Measurements from ENCODE around the gene PAQR7. TPM values are rescaled to one million over a fixed set of nuclear protein-coding genes. Genes with fewer than 3 reads are reported as not detected.

PAQR7 gene
- total RNA-seq, 3 donors from 2014 or later (not counting 1 experiment from before 2014, with no cell fraction given): 2.9 to 3.6 (median 3.0) TPM

DNA sequence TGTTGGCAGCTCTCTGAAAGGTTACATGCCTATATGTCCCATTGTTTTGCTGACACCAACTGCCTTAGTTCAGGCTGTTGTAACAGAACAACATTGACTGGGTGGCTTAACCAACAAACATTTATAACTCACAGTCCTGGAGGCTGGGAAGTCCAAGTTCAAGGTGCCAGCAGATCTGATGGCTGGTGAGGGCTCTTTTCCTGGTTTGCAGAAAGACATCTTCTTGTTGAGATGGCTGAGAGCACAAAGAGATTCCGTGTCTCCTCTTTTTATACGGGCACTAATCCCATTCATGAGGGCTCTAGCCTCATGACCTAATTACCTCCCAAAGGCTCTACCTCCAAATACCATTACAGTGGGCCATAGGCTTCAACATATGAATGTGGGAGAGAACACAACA lies 41.0 kb upstream of the PAQR7 start:
- Histone ChIP-seq H3K27me3 (ENCODE audit: control insufficient read depth, insufficient read depth, low read length) (no peaks in the 10 kb centered on the region), H3K4me1 (ENCODE audit: control insufficient read depth, insufficient read depth, low read length) (peaks cover 15% of the 10 kb centered on the region), H3K27ac (ENCODE audit: low read length) (no peak overlapping the region), H3K9me3 (ENCODE audit: control insufficient read depth, insufficient read depth, low read length) (no peaks in the 10 kb centered on the region), H3K4me3 (ENCODE audit: low read length) (no peak overlapping the region), H3K36me3 (ENCODE audit: control insufficient read depth, insufficient read depth, low read length) (no peaks in the 10 kb centered on the region)
- intact Hi-C loops (cut with micrococcal nuclease): no loop called here
- no peak for ATAC-seq
- Mint-ChIP-seq H3K4me1 (peaks cover 20 to 30% of the 10 kb centered on the region in 2 donors), H3K27ac (no peak overlapping the region), H3K36me3 (no peaks in the 10 kb centered on the region), H3K9me3 (no peaks in the 10 kb centered on the region), H3K4me3 (no peak overlapping the region), H3K27me3 (ENCODE audit: low read depth in 2 of 2) (no peaks in the 10 kb centered on the region)
- WGBS (ENCODE audit: insufficient coverage): 100% methylated on average over 2 of the region's 2 CpGs
- TF ChIP-seq, protein P1, sequence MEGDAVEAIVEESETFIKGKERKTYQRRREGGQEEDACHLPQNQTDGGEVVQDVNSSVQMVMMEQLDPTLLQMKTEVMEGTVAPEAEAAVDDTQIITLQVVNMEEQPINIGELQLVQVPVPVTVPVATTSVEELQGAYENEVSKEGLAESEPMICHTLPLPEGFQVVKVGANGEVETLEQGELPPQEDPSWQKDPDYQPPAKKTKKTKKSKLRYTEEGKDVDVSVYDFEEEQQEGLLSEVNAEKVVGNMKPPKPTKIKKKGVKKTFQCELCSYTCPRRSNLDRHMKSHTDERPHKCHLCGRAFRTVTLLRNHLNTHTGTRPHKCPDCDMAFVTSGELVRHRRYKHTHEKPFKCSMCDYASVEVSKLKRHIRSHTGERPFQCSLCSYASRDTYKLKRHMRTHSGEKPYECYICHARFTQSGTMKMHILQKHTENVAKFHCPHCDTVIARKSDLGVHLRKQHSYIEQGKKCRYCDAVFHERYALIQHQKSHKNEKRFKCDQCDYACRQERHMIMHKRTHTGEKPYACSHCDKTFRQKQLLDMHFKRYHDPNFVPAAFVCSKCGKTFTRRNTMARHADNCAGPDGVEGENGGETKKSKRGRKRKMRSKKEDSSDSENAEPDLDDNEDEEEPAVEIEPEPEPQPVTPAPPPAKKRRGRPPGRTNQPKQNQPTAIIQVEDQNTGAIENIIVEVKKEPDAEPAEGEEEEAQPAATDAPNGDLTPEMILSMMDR (IDR thresholded peaks at IDR 0.05): no peak
- DNase-seq: no peak

DNA sequence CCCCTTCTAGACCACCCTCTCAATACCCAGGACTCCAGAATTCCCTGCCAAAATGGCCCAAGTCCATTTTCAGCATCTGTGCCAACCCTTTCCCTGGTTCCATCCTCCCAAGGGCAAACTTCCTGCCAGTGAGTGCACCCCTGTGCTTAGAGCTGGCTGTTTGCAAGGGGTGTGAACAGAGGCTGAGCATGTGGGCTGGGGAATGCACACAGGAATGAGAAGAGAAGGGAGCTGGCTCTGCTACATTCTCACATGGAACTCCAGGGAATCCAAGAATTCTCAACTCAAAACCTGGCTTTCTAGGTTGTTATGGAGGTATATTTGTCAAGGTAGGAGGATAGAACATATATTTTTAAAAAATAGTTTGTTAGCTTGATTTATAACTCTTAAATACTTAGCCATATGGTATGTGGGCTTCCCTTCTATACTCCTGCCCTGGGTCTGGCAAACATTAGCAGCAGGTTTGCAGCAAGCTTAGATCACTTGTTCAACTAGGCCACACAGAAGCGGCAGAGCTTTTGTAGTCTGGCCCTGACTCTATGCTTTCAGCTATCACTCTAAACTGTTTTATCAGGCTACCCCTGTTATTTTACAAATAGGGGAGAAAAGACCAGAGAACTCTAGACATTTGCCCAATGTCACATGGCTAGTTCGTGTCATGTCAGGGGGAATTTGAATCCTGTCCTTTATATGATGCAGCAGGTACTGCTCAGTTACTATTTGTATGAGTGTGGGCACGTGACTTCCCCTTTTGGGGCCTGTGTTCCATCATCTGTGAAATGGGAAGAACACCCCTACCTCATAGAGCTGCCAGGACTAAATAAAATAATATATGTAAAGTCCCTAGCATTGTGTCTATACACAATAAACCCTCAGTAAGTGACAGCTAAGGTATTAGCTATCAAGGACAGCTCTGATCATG lies 38.8 kb upstream of the PAQR7 start:
- Histone ChIP-seq H3K9me3 (ENCODE audit: control insufficient read depth, insufficient read depth, low read length) (no peaks in the 10 kb centered on the region), H3K4me3 (ENCODE audit: low read length) (no peak overlapping the region), H3K36me3 (ENCODE audit: control insufficient read depth, insufficient read depth, low read length) (no peaks in the 10 kb centered on the region), H3K27me3 (ENCODE audit: control insufficient read depth, insufficient read depth, low read length) (no peaks in the 10 kb centered on the region), H3K4me1 (ENCODE audit: control insufficient read depth, insufficient read depth, low read length) (peaks cover 15% of the 10 kb centered on the region), H3K27ac (ENCODE audit: low read length) (no peak overlapping the region)
- Mint-ChIP-seq H3K4me1 (peaks cover 14 to 22% of the 10 kb centered on the region in 2 donors), H3K9me3 (no peaks in the 10 kb centered on the region), H3K4me3 (no peak overlapping the region), H3K36me3 (no peaks in the 10 kb centered on the region), H3K27ac (no peak overlapping the region), H3K27me3 (ENCODE audit: low read depth in 2 of 2) (no peaks in the 10 kb centered on the region)
- 88% methylated on average over 2 of the region's 3 CpGs for WGBS (ENCODE audit: insufficient coverage)
- TF ChIP-seq, protein P1 (IDR thresholded peaks at IDR 0.05): no peak
- no peak for ATAC-seq
- intact Hi-C loops (cut with micrococcal nuclease): no loop called here
- DNase-seq: no peak

DNA sequence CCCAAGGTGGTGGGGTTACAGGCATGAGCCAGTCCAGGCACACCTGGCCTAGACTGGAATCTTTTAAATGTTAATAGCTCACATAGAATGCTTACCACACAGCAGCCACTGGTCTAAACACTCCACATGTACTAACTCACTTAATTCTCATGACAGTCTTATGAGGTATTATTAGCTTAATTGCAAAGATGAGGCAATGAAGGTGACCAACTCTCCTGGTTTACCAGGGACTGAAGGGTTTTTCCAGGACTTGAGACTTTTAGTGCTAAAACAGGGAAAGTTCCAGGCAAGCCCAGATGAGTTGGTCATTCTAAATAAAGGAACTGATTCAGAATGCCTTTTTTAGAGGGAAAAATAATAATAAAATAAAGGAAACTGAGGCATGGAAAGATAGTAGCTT lies 37.7 kb upstream of the PAQR7 start:
- Mint-ChIP-seq H3K4me1 (peaks cover 13 to 16% of the 10 kb centered on the region in 2 donors), H3K4me3 (no peak overlapping the region)
- no peak overlapping the region for H3K27ac ChIP-seq (ENCODE audit: low read length)

More for the DNA sequence above, 37.7 kb upstream of the PAQR7 start:
- H3K4me1 ChIP-seq (ENCODE audit: control insufficient read depth, insufficient read depth, low read length): peaks cover 8% of the 10 kb centered on the region
- H3K27ac Mint-ChIP-seq: no peak overlapping the region
- no peaks in the 10 kb centered on the region for H3K9me3 Mint-ChIP-seq
- no peak for ATAC-seq
- TF ChIP-seq, protein P1 (IDR thresholded peaks at IDR 0.05): no peak
- H3K27me3 ChIP-seq (ENCODE audit: control insufficient read depth, insufficient read depth, low read length): no peaks in the 10 kb centered on the region
- H3K27me3 Mint-ChIP-seq (ENCODE audit: low read depth in 2 of 2): no peaks in the 10 kb centered on the region
- intact Hi-C loops (cut with micrococcal nuclease): no loop called here
- DNase-seq: no peak
- H3K36me3 ChIP-seq (ENCODE audit: control insufficient read depth, insufficient read depth, low read length): no peaks in the 10 kb centered on the region
- H3K36me3 Mint-ChIP-seq: no peaks in the 10 kb centered on the region
- no peaks in the 10 kb centered on the region for H3K9me3 ChIP-seq (ENCODE audit: control insufficient read depth, insufficient read depth, low read length)
- H3K4me3 ChIP-seq (ENCODE audit: low read length): no peak overlapping the region
